GM18511 (cell line): ENCODE measurements around the gene ARHGAP10.
"Not testable (repeated sequence)": the region's sequence is repeated elsewhere in the genome, so short reads cannot be mapped to it uniquely, and the experiment has no call there.

Source experiments
- ATAC-seq: cut with Tn5 transposase; IDR thresholded peaks from one replicate; pipeline ENCODE4 v1.9.1; 2021; ENCODE audit warnings: mild to moderate bottlenecking, moderate library complexity; ENCODE audit not compliant: unreplicated experiment

The ARHGAP10 gene

DNA sequence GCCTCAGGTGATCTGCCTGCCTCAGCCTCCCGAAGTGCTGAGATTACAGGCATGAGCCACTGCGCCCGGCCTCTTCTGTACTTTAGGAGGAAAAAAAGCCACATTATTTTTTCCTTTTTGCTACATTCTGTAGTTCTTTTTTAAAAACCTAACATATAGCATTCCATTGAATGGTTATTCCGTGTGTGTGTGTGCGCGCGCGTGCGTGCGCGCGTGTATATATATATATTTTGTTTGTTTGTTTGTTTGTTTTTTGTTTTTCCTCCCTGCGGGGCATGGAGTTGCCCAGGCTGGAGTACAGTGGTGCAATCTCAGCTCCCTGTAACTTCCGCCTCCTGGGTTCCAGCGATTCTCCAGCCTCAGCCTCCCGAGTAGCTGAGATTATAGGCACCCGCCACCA, 59.5 kb downstream of the ARHGAP10 start:
- no peak for ATAC-seq

DNA sequence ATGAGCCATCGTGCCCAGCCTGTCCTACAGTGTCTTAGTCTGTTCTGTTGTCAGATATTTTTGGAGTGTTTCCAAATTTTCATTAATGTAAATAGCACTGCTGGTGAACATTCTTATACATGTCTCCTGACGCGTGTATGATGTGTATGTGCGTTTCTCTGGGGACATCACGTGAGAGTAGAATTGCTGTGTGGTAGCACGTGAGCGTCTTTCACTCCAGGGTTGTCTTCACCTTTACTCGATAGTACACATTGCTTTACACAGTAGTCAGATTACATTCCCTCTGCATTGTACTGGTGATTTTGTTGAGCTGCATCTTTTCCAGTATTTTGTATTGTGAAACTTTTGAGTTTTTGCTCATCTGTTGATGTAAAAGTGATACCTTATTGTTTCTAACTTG, 60.0 kb downstream of the ARHGAP10 start:
- no peak for ATAC-seq

DNA sequence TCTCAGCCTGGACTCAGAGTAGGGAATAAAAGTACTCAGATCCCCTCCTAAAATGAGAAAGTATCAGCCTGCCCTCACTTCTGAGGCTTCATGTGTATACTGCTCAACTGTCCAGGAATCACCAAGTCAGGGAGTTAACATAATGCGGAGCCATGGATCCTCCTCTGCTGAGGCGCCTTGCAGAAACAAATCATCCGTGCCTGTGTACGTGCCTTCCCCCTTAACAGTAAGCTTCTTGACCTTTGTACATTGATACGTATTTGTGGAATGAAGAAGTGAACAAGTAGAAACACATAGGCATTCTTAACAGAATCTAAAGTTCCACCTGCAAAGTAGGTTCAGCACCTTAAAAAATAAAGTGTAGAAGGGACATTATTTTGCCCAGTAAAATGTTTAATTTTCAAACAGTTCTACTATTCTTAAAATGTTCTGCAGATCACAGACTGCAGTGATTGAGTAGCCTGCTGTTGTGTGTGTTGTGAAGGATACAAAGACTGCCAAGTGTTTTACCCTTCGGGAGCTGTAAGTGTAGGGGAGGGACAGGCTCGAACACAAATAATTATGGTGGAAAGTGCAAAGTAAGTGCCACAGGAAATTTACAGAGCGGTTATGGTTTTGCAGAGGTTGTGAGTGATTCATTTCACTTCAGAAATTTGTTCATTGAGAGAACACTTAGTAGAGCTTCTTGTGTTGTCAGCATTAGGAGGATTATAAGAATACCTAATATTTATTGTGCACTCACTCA, 61.9 kb downstream of the ARHGAP10 start:
- peak; percentile 43 for ATAC-seq

DNA sequence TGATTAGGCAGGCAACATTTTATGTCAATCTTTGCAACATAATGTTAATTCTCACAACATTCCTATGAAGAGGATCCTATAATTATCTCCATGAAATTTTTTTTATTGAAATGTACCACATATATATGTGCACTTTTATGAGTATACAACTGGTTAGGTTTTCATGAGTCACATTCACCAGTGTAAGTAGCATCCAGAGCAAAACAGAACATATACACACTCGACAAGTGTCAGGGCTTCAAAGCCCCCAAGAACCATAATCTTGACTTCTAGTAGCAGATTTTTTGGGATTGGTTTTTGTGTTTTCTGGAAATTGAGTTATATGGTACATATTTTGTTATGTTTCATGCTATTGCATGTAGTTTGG, 62.4 kb downstream of the ARHGAP10 start:
- peak; percentile 19 for ATAC-seq

DNA sequence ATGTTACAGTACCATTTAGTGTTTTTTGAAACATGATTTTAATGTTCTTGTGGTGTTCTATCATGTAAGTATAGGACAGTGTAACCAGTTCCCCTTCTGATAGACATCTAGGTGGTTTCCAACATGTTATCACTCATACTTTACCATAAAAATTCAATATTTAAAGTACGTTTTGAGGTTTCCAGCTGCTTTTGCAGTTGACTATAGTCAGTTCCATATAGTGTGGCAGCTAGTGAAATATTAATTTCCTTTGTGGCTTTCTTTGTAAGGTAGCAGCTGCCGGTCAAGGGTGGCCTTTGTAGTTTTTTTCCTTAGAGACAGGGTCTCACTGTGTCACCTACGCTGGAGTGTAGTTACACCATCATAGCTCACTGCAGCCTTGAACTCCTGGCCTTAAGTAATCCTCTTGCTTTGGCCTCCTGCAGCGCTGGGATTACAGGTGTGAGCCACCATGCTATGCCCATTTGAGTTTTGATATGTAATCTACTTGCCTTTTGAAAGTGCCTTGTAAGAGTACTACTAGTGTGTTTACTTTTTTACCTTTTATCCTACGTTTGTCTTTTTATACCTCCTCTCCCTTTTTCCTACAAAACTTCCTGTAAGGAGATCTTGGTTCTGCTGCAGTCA, 63.0 kb downstream of the ARHGAP10 start:
- peak; percentile 80 for ATAC-seq

DNA sequence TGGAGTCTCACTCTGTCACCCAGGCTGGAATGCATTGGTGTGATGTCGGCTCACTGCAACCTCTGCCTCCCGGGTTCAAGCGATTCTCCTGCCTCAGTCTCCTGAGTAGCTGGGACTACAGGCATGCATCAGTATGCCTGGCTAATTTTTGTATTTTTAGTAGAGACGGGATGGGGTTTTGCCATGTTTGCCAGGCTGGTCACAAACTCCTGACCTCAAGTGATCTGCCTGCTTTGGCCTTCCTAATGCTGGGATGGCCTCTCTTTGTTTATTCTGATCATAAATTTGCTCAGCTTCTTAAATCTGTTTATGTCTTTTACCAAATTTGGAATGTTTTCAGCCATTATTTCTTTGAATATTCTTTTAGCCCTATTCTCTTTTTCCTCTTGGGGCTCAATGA, 67.2 kb downstream of the ARHGAP10 start:
- ATAC-seq: not testable (repeated sequence)

DNA sequence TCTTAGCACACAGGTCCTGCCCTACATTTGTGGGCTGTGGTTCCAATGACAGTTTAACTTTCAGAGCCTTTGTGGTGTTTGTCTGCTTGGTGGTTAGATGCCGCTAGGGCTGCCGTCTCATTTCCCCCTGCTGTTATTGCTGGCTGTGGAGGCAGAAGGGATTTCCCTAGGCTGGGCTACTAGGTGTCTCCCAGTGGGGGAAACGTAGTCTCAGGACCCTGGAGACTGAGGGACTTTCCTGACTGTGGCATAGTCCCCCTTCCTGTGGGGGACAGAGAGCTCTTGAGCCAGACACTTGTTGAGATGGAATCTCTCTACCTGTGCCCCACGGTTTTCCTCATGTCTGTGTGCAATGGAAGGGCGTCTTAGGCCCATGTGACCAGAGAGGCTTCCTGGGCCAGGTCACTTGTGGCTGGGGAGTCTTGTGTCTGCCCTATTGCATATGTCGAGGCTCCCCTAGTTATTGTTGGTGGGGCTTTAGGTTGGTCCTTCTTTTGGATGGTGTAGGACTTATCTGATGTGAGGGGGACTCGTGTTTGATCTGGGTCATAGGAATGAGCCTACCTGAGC, 68.2 kb downstream of the ARHGAP10 start:
- peak; percentile 95 for ATAC-seq

DNA sequence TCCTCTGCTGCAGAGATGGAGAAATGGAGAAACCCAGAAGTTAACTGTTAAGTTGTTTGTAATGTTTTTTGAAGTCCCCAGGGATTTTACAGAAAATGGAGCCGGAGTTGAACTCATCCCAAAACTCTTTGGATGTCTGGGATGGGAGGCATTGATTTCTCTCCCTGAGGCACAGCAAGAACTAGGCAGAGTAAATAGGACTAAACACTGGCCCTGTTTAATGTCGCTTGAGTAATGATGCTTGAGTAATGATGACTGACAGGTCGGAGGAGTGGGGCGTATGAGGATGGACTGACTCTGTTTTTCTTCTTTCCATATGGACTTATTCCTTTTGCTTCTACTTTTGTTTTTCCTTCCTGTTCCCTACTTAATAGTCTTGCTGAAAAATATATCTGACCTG, 69.9 kb downstream of the ARHGAP10 start:
- ATAC-seq: no peak

DNA sequence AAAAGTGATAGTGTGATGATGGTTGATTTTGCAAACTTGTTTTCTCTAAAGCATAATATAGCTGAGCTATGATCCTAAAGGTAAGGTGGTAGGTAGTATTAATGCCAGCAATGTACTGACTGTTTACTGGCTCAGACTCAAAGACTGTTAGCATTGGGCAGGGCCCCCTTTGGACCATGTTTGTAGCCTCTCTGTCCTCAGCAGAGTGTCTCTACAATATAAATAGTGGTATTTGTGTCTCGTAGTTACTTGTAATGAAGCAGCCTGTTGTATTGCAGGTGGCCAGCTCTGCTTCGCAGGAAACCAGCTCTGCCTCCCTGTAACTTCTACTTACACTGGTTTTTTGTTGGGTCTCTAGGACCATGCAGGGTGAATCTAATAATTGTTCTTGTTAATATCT, 70.5 kb downstream of the ARHGAP10 start:
- no peak for ATAC-seq

DNA sequence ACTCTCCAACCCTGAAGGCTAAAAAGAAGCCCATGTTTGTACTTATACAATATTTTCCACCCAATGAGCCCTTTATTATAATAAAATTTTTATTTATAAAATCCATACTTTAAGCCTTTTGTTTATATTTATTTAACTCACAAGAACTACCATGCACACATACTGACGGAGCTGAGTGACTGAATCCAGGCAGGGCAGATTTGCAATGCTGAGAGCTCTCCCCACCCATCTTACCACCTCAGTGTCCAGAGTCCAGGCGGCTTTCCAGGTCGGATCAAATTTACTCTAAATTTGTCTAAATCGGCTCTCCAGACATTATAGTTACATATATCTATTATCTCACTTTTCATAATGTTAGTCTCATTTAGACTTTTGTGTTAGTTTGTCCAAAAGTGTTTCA, 74.1 kb downstream of the ARHGAP10 start:
- ATAC-seq: no peak

DNA sequence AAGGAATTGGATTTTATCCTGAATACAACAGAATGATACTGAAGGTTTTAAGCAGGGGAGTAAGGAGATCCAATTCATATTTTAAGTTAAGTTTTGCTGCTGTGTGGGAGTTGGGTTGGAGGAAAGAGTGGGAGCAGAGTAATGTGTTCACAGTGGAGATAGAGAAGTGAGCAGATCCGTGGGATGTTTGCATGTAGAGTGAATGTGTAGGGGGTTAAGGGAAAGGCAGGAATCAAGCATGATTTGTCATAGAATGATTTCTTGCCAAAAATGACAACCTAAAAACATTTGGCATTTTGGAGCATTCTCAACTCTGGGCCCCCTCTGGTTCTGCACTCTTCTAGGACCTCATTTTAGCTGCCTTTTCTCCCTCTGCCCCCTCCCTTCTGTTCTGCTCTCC, 76.6 kb downstream of the ARHGAP10 start:
- peak; percentile 40 for ATAC-seq

DNA sequence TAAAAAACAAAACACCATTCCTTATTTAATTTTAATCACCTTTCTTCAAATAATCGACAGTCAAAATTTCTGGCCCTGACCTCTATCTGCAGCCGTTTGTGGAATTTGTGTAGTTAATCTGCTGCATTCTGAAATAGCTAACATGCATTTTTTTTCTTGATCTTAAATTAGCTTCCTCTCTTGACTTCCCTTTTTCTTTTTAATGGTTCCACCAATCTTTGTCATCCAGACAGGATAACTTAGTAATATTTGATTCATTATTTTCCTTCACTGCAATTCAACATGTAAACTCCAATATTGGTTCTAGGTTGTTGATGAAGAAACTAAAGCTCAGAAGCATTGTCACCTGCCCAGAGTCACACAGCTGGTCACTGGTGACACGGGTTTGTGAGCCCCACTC, 77.3 kb downstream of the ARHGAP10 start:
- peak; percentile 29 for ATAC-seq

DNA sequence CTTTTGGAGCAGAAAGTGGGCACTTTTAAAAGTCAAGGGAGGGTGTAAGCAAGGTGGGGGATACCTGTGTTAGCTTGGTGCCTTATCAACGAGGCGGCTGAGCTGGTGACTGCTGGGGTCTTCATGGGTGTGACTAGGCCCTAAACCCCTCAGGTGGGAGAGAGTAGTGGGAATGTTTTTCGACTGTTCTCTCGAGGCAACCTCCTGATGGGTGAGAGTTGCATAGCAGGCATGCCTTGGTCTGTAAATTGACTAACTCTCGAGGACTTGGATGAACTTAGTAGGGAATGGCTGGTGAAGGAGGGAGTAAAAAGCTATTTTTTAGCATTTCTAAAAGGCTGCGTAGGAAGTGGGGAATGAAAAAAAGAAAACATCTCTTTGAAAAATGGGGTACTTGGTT, 80.0 kb downstream of the ARHGAP10 start:
- no peak for ATAC-seq

DNA sequence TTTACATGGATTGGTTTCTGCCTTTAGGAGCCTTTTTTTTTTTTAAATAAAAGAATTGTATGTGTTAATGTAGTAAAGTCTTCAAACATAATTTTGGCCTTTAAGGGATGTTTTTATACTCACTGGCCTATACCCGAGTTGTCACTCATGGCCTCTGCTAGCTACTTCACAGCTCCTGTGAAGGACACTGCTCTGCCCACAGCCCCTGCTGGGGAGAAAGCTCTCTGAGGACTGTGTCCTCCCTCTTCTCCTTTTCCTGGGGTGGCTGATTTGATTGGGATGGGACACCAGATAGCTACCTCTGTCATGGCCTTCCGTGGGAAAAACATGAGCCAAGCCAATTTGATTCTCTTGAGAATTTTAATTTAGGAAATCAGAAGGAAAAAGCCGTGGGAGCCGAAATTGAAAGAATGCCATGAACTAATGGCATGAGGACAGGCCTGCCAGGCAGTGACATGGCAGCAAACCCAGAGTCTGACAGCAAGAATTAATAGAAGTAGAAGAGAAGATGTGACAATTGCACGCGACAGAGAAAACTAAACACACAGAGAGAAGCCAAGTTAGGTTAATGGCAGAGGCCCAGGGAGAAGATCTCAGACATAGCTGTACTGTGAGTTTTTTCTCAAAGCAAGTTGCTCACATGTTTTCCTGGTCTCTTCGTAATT, 81.4 kb downstream of the ARHGAP10 start:
- no peak for ATAC-seq

DNA sequence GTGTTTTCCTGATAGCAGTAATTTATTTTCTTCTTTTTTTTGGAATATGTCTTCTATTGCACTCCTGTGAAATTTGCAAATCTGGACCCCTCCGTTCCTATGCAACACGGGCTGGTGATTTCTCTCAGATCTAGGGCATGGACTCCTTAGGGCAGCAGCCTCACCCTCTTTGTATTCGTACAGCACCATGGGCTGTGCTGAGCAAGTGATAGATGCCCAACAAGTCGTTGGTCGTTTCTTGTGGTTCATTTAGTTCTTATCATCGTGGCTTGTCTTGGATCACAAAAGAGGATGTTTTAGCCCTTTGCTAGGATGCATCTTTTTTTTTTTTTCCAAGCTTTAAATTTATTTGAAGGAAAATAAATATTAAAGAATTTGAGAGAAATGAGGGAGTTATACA, 82.1 kb downstream of the ARHGAP10 start:
- no peak for ATAC-seq

DNA sequence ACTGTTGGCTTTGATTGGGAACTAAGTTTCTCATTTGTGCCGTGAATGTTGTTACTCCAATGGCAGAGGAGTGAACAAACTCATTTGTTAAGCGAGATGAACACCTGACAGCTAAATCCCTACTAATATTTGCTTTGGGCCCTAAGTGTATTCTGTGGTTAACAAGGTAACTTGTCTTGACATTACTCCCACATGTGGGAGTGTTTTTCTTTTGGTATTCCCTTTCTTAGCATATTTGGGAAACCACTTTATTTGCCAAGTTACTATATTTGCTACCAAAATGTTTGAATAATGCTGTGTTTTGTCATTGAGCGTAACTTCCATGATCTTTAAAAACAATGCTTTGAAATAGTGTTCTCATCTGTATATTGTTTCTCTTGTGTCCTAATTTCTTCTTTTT, 82.5 kb downstream of the ARHGAP10 start:
- no peak for ATAC-seq

DNA sequence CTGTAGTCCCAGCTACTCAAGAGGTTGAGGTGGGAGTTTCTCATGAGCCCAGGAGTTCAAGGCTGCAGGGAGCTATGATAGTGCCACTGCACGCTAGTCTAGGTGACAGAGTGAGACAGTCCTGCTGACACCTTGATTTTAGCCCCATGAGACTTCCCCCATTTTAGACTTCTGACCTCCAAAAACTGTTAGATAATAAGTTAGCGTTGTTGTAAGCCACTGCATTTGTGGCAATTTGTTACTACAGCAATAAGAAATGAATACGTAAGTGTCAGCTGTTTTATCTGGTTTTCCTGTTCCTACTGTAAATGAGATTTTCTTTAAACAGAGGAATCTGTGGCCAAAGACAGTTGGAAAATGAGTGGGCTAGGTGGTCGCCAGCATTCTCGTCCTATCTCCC, 83.9 kb downstream of the ARHGAP10 start:
- ATAC-seq: no peak

DNA sequence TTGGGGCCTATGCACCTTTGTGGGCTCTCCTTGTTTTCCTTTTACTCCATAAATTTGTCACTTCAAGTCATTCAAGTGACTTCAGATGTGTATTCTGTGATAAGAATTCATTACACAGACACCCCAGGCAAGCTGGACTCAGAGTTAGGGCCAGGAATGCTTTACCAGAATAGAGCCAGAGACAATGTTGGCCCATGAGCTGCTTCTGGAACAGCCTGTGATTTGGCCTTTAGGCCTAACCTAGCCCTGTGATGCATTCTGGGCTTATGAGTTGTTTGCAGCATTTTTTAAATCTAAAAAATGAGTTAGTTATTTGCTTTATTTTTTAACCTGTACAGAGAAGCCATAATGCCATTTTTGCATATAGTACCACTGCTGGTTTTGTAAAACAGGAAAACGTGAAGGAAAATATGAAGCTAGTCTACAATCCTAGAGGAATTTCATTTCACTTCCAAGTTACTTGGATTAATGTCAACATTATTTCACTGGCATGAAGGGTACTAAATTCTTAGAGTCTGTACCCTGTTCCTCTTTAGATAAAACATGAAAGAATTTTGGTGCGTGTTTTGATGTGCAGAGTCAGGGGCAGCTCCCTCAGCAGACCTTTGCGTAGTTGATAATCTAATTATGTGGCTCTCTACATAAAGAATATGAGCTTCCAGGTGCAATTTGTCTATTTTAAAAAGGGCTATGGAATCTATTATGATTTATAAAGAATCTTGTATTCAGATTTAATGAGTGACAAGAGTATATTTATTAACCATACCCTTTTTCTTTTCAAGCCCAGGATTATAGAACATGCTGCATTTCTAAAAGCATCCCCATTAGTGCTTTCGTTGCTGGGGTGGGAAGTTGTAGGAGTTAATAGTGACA, 84.7 kb downstream of the ARHGAP10 start:
- no peak for ATAC-seq

DNA sequence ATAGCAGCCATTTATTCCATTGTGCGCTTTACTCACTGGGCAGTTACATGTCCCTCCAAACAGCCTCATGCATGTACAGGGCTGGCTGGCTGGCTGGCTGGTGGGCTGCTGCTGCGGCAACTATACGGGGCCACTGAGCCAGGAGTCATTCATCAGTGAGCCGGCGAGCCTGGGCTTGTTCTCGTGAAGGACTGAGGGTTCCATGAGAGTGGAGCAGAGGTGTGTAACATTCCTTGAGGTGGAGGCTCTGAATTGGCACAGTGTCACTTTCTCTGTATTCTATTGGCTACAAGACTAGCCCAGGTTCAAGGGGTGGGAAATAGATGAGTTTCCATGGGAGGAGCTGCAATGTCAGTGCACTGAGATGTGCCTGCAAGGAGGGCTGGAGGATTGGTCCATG, 89.1 kb downstream of the ARHGAP10 start:
- ATAC-seq: no peak

DNA sequence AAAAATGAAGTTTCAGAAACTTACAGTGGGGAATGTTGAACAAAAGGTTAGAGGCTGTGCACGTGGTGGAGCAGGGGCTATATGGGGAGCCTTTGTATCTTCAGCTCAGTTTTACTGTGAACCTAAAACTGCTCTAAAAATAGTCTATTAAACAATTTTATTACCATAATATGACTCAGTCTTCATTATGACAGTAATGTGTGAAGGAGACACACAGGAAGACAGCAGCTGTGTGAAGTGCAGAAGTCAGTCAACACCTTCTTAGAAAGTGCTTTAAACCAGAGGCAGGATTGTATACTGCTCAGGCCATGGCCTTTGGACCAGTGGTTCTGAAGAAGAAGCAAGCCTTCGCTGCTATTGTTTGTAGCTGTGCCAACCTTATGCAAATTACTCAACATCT, 89.7 kb downstream of the ARHGAP10 start:
- ATAC-seq: peak; percentile 83

DNA sequence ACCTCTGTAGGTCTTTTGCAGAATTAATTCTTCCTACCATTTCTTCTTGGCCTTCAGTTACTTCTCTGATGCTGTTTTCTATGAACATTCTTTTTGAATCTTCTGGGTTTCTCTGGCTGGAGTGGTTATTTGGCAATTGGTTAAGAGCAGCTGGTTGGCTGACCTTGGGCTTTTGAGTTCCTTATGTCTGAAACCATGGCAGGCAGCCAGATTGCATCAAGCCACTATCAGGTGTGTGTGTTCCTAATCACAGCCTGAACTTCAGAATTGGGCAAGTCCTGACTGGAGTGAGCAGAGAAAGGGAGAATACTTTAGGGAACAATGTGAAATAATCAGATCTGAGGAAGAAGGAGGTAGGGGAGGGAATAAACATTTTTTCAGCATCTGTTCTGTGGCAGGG, 90.2 kb downstream of the ARHGAP10 start:
- ATAC-seq: peak; percentile 32
